Prostate gland (tissue), 2 donors: ENCODE measurements around the gene CHD5.

Experiments
- POLR2A ChIP-seq: fragments of 450-650 bp; IDR thresholded peaks from one replicate; pipeline ENCODE4 v1.6.1; 2016; ENCODE audit warnings: antibody characterized with exemption, mild to moderate bottlenecking
- POLR2AphosphoS5 ChIP-seq: sonication (generic); formaldehyde crosslinking; IDR thresholded peaks from one replicate; pipeline ENCODE4 v1.6.1; 2017; ENCODE audit warnings: antibody characterized with exemption
- TF ChIP-seq, protein P1 (sequence below), 4 experiments: fragments of 200-600 bp in 2 of 4; fragments of 450-650 bp in 2 of 4; sonication (generic) in 2 of 4; IDR thresholded peaks; 1 replicate in 3 of 4; 2 replicates in 1 of 4; pipeline ENCODE4 v1.5.1; 2016 to 2019; ENCODE audit warnings: antibody characterized with exemption in 4 of 4, mild to moderate bottlenecking in 2 of 4, moderate library complexity in 2 of 4

DNA sequence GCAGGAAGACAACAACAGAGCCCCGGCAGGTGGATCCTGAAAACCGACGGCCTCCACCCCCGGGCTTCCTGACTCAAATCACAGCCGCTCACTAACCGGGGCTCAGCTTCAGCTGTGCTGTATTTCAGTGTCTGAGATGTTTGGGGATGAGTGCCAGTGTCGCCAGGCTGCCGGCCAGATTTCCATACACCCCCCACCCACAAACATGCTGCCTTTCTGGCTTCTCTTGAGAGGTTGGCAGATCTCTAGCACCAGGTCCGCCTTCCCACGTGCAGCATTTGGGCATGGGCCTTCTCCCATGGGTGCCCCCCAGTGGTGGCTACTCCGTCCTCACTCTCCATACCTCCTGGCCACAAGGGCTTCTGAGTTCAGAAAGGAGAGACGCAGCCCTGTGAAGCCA is 99.7 kb downstream of the CHD5 start:
- TF ChIP-seq, protein P1, sequence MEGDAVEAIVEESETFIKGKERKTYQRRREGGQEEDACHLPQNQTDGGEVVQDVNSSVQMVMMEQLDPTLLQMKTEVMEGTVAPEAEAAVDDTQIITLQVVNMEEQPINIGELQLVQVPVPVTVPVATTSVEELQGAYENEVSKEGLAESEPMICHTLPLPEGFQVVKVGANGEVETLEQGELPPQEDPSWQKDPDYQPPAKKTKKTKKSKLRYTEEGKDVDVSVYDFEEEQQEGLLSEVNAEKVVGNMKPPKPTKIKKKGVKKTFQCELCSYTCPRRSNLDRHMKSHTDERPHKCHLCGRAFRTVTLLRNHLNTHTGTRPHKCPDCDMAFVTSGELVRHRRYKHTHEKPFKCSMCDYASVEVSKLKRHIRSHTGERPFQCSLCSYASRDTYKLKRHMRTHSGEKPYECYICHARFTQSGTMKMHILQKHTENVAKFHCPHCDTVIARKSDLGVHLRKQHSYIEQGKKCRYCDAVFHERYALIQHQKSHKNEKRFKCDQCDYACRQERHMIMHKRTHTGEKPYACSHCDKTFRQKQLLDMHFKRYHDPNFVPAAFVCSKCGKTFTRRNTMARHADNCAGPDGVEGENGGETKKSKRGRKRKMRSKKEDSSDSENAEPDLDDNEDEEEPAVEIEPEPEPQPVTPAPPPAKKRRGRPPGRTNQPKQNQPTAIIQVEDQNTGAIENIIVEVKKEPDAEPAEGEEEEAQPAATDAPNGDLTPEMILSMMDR (IDR thresholded peaks at IDR 0.05), result peak in 1 of 4 experiments; percentile 31
- no peak for TF ChIP-seq POLR2AphosphoS5
- TF ChIP-seq POLR2A, result no peak
